HuH-7 (cell line): ENCODE data around the gene MGAT4B.
"Not testable (repeated sequence)": the region's sequence is repeated elsewhere in the genome, so short reads cannot be mapped to it uniquely, and the experiment has no call there.

ENCODE experiments used
- DNase-seq: peaks from one replicate; pipeline ENCODE4 v3.0.0; 2011; ENCODE audit warnings: low spot score

MGAT4B gene

GRCh38 chr5:179806250-179807048 is at the start of gene MGAT4B:
MGAT4B (minus strand) TSS chr5:179806866; CDS start chr5:179806583, 283 bp downstream.
- peak; percentile 85 for DNase-seq

GRCh38 chr5:179854356-179854755 is 47.7 kb upstream of the MGAT4B start:
- DNase-seq, result no peak

- DNase-seq, result no peak
Measured at GRCh38 chr5:179852993-179853547, 46.4 kb upstream of the MGAT4B start.

GRCh38 chr5:179841621-179842020 is 35.0 kb upstream of the MGAT4B start:
- DNase-seq, result no peak

- no peak for DNase-seq
Measured at GRCh38 chr5:179840766-179841165, 34.1 kb upstream of the MGAT4B start.

- no peak for DNase-seq
Measured at GRCh38 chr5:179840321-179840720, 33.7 kb upstream of the MGAT4B start.

GRCh38 chr5:179839328-179840256 is 32.9 kb upstream of the MGAT4B start:
- DNase-seq, result no peak

GRCh38 chr5:179837076-179838011 is 30.7 kb upstream of the MGAT4B start:
- no peak for DNase-seq

- DNase-seq, result no peak
Measured at GRCh38 chr5:179836225-179837019, 29.8 kb upstream of the MGAT4B start.

- not testable (repeated sequence) for DNase-seq
Measured at GRCh38 chr5:179834871-179835270, 28.2 kb upstream of the MGAT4B start.

GRCh38 chr5:179834120-179834519 is 27.5 kb upstream of the MGAT4B start:
- no peak for DNase-seq

- no peak for DNase-seq
Measured at GRCh38 chr5:179833709-179834070, 27.0 kb upstream of the MGAT4B start.

GRCh38 chr5:179833056-179833708 is 26.5 kb upstream of the MGAT4B start:
- no peak for DNase-seq

GRCh38 chr5:179832039-179832745 is 25.5 kb upstream of the MGAT4B start:
- DNase-seq, result no peak

GRCh38 chr5:179830818-179831468 is 24.3 kb upstream of the MGAT4B start:
- no peak for DNase-seq

GRCh38 chr5:179829732-179830435 is 23.2 kb upstream of the MGAT4B start:
- DNase-seq, result no peak

GRCh38 chr5:179828756-179829421 is 22.2 kb upstream of the MGAT4B start:
- no peak for DNase-seq

- no peak for DNase-seq
Measured at GRCh38 chr5:179827680-179828079, 21.0 kb upstream of the MGAT4B start.
